Calu3 (cell line): Measurements from ENCODE around the gene CHMP6. TPM values are rescaled to one million over a fixed set of nuclear protein-coding genes. Genes with fewer than 3 reads are reported as not detected.

Source experiments
- BruUV-seq: library from RNA; stranded (reverse); fragments of 400-500 nt; replicated peaks from 2 replicates; lab custom pipeline; 2021; lab: Mats Ljungman, UMichigan
- CTCF ChIA-PET: fragments of 300-600 bp; sonication (Branson Sonifier 250); formaldehyde crosslinking; loops from one replicate; lab custom pipeline; 2022; ENCODE audit warnings: antibody characterized with exemption; lab: Charles Lee
- DNase-seq: peaks from one replicate; pipeline ENCODE4 v3.0.0; 2022
- H3K27ac Mint-ChIP-seq: one replicate; pipeline ENCODE4 v1.8.0; 2022; ENCODE audit warnings: mixed read lengths; ENCODE audit not compliant: unreplicated experiment
- H3K27me3 Mint-ChIP-seq: one replicate; pipeline ENCODE4 v1.8.0; 2022; ENCODE audit warnings: mixed read lengths; ENCODE audit not compliant: unreplicated experiment
- H3K36me3 Mint-ChIP-seq: one replicate; pipeline ENCODE4 v1.8.0; 2022; ENCODE audit warnings: mild to moderate bottlenecking, moderate library complexity, mixed read lengths; ENCODE audit not compliant: insufficient read depth, unreplicated experiment
- H3K4me1 Mint-ChIP-seq: one replicate; pipeline ENCODE4 v1.8.0; 2022; ENCODE audit warnings: mild to moderate bottlenecking, low read depth, mixed read lengths; ENCODE audit not compliant: unreplicated experiment
- H3K4me3 Mint-ChIP-seq: one replicate; pipeline ENCODE4 v1.8.0; 2022; ENCODE audit warnings: mild to moderate bottlenecking, low read depth, moderate library complexity, mixed read lengths; ENCODE audit not compliant: unreplicated experiment
- H3K9me3 Mint-ChIP-seq: one replicate; pipeline ENCODE4 v1.8.0; 2022; ENCODE audit warnings: low read depth, mixed read lengths; ENCODE audit not compliant: unreplicated experiment
- intact Hi-C: fragments of 100-400 bp; cut with micrococcal nuclease; formaldehyde crosslinking; loops from one replicate; pipeline ENCODE4 v1.10.0; 2022; ENCODE audit not compliant: unreplicated experiment
- total RNA-seq: library from RNA; stranded (reverse); gene quantifications from 2 replicates; pipeline ENCODE4 v1.2.3, GENCODE V29; 2022
- TF ChIP-seq, protein P1 (sequence below): fragments of 200-600 bp; IDR thresholded peaks from one replicate; pipeline ENCODE4 v1.8.0; 2022; ENCODE audit warnings: antibody characterized with exemption; ENCODE audit not compliant: unreplicated experiment

CHMP6 gene
- total RNA-seq, 1 experiment from 2014 or later = 27.9 TPM

- H3K36me3 Mint-ChIP-seq = peaks cover 18% of the 10 kb centered on the region
Observed at GRCh38 chr17:80945736-80946135, 45.9 kb upstream of the CHMP6 start.

DNA sequence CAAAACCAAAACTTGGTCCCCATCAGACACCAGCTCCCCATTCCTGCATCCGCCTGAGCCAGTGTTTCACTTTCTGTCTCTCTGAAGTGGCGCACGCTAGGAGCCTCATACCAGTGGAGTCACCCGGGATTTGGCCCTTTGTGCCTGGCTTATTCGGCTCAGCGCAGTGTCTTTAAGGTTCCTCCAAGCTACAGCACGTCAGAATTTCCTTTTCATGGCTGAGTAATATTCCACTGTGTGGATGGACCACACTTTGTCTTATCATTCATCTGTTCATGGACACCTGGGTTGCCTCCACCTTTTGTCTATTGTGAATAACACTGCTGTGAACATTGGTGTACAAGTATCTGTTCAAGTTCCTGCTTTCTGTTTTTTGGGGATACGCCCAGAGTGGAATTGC lies 45.2 kb upstream of the CHMP6 start:
- CTCF ChIA-PET = no interaction called here
- TF ChIP-seq, protein P1, sequence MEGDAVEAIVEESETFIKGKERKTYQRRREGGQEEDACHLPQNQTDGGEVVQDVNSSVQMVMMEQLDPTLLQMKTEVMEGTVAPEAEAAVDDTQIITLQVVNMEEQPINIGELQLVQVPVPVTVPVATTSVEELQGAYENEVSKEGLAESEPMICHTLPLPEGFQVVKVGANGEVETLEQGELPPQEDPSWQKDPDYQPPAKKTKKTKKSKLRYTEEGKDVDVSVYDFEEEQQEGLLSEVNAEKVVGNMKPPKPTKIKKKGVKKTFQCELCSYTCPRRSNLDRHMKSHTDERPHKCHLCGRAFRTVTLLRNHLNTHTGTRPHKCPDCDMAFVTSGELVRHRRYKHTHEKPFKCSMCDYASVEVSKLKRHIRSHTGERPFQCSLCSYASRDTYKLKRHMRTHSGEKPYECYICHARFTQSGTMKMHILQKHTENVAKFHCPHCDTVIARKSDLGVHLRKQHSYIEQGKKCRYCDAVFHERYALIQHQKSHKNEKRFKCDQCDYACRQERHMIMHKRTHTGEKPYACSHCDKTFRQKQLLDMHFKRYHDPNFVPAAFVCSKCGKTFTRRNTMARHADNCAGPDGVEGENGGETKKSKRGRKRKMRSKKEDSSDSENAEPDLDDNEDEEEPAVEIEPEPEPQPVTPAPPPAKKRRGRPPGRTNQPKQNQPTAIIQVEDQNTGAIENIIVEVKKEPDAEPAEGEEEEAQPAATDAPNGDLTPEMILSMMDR = no peak
- Mint-ChIP-seq H3K27me3 (no peaks in the 10 kb centered on the region), H3K9me3 (no peaks in the 10 kb centered on the region), H3K4me1 (no peaks in the 10 kb centered on the region), H3K4me3 (no peak overlapping the region), H3K36me3 (peaks cover 18% of the 10 kb centered on the region), H3K27ac (no peak overlapping the region)
- no peak for DNase-seq
- BruUV-seq = no TSS peak
- intact Hi-C loops = no loop called here

More at GRCh38 chr17:80945736-80946135, 45.9 kb upstream of the CHMP6 start:
- Mint-ChIP-seq H3K27me3 (no peaks in the 10 kb centered on the region), H3K9me3 (no peaks in the 10 kb centered on the region), H3K4me1 (no peaks in the 10 kb centered on the region), H3K4me3 (no peak overlapping the region), H3K27ac (no peak overlapping the region)
- CTCF ChIA-PET = no interaction called here
- intact Hi-C loops = no loop called here
- no peak for DNase-seq
- BruUV-seq = no TSS peak
- TF ChIP-seq, protein P1 = no peak

- Mint-ChIP-seq H3K9me3 (no peaks in the 10 kb centered on the region), H3K27ac (no peak overlapping the region), H3K27me3 (no peaks in the 10 kb centered on the region), H3K36me3 (peaks cover 18% of the 10 kb centered on the region), H3K4me3 (no peak overlapping the region), H3K4me1 (no peaks in the 10 kb centered on the region)
- CTCF ChIA-PET = no interaction called here
- intact Hi-C loops = no loop called here
- TF ChIP-seq, protein P1 = no peak
- no TSS peak for BruUV-seq
- no peak for DNase-seq
Observed at GRCh38 chr17:80947200-80947940, 44.3 kb upstream of the CHMP6 start.

DNA sequence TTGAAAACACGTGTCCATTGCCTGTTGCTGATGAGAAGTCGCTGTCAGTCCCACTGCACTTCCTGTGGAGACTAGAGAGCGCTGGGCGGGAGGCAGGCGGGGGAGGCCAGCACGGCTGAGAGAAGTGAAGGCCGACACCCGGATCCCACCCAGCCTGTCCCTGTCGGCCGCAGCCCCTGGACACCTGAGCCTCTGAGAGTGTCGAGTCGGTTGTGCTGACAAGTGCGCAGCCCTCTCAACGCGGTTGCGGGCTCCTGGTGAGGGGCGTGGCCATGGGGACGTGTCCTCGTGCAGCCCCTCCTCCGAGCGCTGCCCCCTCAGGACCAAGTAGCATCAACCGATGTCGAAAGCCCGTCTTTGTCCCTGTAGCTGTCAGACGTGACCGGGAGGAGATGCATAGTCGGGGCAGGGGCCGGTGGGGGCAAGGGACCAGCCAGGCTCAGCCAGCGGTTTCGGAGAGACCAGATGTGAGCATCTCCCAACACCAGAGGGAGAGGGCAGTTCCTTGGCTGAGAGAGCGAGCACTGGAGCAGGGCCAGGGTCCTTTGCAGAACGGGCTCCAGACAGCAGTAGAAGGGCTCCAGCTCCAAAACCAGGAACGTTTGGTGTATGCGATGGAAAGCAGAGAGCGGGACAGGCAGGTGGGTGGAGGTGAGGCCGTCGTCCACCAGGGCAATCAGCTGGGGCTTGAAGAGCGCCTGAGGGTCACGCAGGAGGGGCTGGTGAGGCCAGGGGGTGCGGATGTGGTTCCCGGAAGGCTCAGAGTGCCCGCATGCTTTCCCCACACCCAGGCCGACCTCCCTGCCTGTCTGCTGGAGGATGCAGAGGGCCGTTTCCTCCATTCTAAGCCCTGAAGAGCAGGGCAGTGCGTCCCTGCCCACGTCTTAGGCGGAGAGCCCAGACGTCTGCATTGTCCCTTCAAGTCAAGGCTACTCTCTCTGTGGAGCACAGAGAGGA lies 43.3 kb upstream of the CHMP6 start:
- no peaks in the 10 kb centered on the region for H3K4me1 Mint-ChIP-seq
- TF ChIP-seq, protein P1 = no peak
- no peak overlapping the region for H3K27ac Mint-ChIP-seq
- peaks cover 18% of the 10 kb centered on the region for H3K36me3 Mint-ChIP-seq
- no TSS peak for BruUV-seq
- no peaks in the 10 kb centered on the region for H3K27me3 Mint-ChIP-seq
- intact Hi-C loops = no loop called here
- DNase-seq = no peak
- no peak overlapping the region for H3K4me3 Mint-ChIP-seq
- no peaks in the 10 kb centered on the region for H3K9me3 Mint-ChIP-seq
- CTCF ChIA-PET = no interaction called here
